K562 (cell line): ENCODE data around the gene FOXN1. TPM values are rescaled to one million over a fixed set of nuclear protein-coding genes. Genes with fewer than 3 reads are reported as not detected.

ENCODE experiments used
- CXXC5 ChIP-seq: fragments of 250-450 bp; sonication (Bioruptor Pico); IDR thresholded peaks from 2 replicates; pipeline ENCODE4 v1.8.0; 2022; ENCODE audit warnings: inconsistent platforms, mild to moderate bottlenecking, moderate library complexity
- ESRRB ChIP-seq: fragments of 250-450 bp; sonication (Bioruptor Pico); IDR thresholded peaks from 2 replicates; pipeline ENCODE4 v1.5.0; 2020; ENCODE audit warnings: mild to moderate bottlenecking, moderate library complexity, borderline replicate concordance
- LARP7 ChIP-seq: fragments of 450-650 bp; IDR thresholded peaks from 2 replicates; pipeline ENCODE4 v1.6.1; 2016
- MAZ ChIP-seq, 2 experiments: fragments of 450-650 bp in 1 of 2; sonication (generic) in 1 of 2; formaldehyde crosslinking; IDR thresholded peaks in 1 of 2; conservative IDR thresholded peaks in 1 of 2; 2 replicates each; pipeline versions ENCODE4 v1.4.0 to v1.5.0; 2020; ENCODE audit warnings: mild to moderate bottlenecking in 1 of 2, missing genetic modification reagents in 1 of 2
- PPARD ChIP-seq: fragments of 250-450 bp; sonication (Bioruptor Pico); IDR thresholded peaks from 2 replicates; pipeline ENCODE4 v1.8.0; 2022; ENCODE audit warnings: inconsistent platforms, mild to moderate bottlenecking, moderate library complexity
- TARDBP ChIP-seq: fragments of 450-650 bp; IDR thresholded peaks from 2 replicates; pipeline ENCODE4 v1.6.1; 2016
- YBX1 ChIP-seq: fragments of 450-650 bp; IDR thresholded peaks from 2 replicates; pipeline ENCODE4 v1.7.1; 2016; ENCODE audit warnings: mild to moderate bottlenecking
- ZC3H4 ChIP-seq: sonication (generic); formaldehyde crosslinking; IDR thresholded peaks from 2 replicates; pipeline ENCODE4 v1.9.0; 2021; ENCODE audit warnings: missing genetic modification reagents, borderline replicate concordance
- ZFP30 ChIP-seq: fragments of 250-450 bp; sonication (Bioruptor Pico); IDR thresholded peaks from 2 replicates; pipeline ENCODE4 v1.8.0; 2022; ENCODE audit warnings: moderate library complexity, mild to moderate bottlenecking, inconsistent platforms, borderline replicate concordance
- ZNF143 ChIP-seq: sonication (generic); formaldehyde crosslinking; IDR thresholded peaks from 2 replicates; pipeline ENCODE4 v1.9.0; 2022; ENCODE audit warnings: mild to moderate bottlenecking, missing genetic modification reagents
- ZNF354B ChIP-seq: fragments of 250-450 bp; sonication (Bioruptor Pico); IDR thresholded peaks from 2 replicates; pipeline ENCODE4 v1.4.0; 2020
- polyA plus RNA-seq, 8 experiments: library from polyadenylated mRNA; depleted of rRNA in 4 of 8; stranded (reverse) in 5 of 8; unstranded in 3 of 8; fragments of >200 nt; fragmentation: Nextera tagmentation in 2 of 8; fragmentation: Illumina TruSeq in 1 of 8; extraction: Ambion mirVana in 2 of 8; extraction: Trizol in 1 of 8; gene quantifications; 2 replicates each; pipeline versions ENCODE4 v1.2.1 to v1.2.3, GENCODE V29; 2011 to 2014; ENCODE audit warnings: inconsistent platforms in 1 of 8, missing spikeins in 1 of 8
- total RNA-seq, 7 experiments: library from RNA; depleted of rRNA in 6 of 7; stranded (reverse); fragments of >200 nt in 6 of 7; fragmentation: Illumina TruSeq in 2 of 7; extraction: Trizol in 2 of 7; gene quantifications; 2 replicates each; pipeline versions ENCODE4 v1.2.1 to v1.2.3, GENCODE V29; 2011 to 2021; ENCODE audit warnings: low replicate concordance in 1 of 7
- TF ChIP-seq, protein P1 (sequence below): sonication (generic); formaldehyde crosslinking; IDR thresholded peaks from 2 replicates; pipeline ENCODE4 v1.8.1; 2023; ENCODE audit warnings: mild to moderate bottlenecking, missing genetic modification reagents
- TF ChIP-seq, protein P2 (sequence below): fragments of 250-450 bp; sonication (Bioruptor Pico); IDR thresholded peaks from 2 replicates; pipeline ENCODE4 v1.4.0; 2020; ENCODE audit warnings: mild to moderate bottlenecking
- TF ChIP-seq, protein P3 (sequence below): fragments of 250-450 bp; sonication (Bioruptor Pico); IDR thresholded peaks from 2 replicates; pipeline ENCODE4 v1.8.0; 2022; ENCODE audit warnings: moderate library complexity, mild to moderate bottlenecking, inconsistent platforms
- TF ChIP-seq, protein P4 (sequence below): fragments of 450-650 bp; IDR thresholded peaks from 2 replicates; pipeline ENCODE4 v1.7.0; 2016; ENCODE audit warnings: borderline replicate concordance
- TF ChIP-seq, protein P5 (sequence below), 2 experiments: fragments of 450-650 bp in 1 of 2; IDR thresholded peaks; 2 replicates each; pipeline ENCODE4 v1.6.1; 2011 to 2017; ENCODE audit warnings: low read depth in 2 of 2, antibody characterized with exemption in 1 of 2, borderline replicate concordance in 1 of 2, low read length in 1 of 2, mild to moderate bottlenecking in 1 of 2, mixed read lengths in 1 of 2; ENCODE audit not compliant: control insufficient read depth in 1 of 2

FOXN1 gene
- total and polyA plus RNA-seq, 9 of the 15 experiments (the other 6 are each of a cell fraction or from before 2014, with no cell fraction given): not detected

DNA sequence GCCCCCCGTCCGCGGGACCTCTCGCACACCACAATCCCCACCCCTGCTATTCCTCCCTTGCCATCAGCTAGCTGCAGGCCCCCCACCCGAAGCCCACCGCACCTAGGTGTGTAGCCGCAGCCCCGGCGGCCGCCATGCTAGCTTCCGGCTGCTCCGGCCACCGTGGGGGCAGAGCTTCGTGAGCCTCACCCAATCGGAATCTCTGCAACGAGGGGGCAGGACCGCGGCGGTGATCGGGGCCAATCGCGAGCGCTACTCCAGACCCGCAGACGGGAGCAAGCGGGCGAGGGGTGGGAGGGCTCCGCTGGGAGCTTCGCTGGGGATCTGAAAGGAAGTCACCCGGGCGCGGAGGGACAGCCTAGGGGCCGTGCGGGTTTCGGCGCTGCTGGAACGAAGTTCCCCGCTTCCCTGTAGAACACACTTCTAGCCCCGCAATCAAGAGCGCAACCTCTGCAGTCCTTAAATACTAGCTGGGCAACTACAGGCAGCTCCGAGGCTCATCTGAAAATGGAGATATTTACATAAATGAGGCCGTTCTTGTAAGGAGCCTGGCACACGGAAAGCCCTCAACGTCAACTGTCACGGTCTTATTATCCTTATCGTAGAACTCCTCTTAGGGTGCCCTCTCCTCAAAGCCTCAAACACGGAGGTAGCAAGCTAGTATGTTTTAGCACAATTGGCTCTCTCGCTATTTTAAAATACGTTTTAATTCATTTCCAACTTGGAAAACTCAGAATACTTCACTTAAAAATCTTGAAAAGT lies 65.4 kb downstream of the FOXN1 start, which contains the start of gene PIGS (continued):
- TF ChIP-seq, protein P1, sequence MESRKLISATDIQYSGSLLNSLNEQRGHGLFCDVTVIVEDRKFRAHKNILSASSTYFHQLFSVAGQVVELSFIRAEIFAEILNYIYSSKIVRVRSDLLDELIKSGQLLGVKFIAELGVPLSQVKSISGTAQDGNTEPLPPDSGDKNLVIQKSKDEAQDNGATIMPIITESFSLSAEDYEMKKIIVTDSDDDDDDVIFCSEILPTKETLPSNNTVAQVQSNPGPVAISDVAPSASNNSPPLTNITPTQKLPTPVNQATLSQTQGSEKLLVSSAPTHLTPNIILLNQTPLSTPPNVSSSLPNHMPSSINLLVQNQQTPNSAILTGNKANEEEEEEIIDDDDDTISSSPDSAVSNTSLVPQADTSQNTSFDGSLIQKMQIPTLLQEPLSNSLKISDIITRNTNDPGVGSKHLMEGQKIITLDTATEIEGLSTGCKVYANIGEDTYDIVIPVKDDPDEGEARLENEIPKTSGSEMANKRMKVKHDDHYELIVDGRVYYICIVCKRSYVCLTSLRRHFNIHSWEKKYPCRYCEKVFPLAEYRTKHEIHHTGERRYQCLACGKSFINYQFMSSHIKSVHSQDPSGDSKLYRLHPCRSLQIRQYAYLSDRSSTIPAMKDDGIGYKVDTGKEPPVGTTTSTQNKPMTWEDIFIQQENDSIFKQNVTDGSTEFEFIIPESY (CRISPR knock-in tag): no peak
- TF ChIP-seq ZNF354B (CRISPR knock-in tag): no peak
- TF ChIP-seq, protein P2, sequence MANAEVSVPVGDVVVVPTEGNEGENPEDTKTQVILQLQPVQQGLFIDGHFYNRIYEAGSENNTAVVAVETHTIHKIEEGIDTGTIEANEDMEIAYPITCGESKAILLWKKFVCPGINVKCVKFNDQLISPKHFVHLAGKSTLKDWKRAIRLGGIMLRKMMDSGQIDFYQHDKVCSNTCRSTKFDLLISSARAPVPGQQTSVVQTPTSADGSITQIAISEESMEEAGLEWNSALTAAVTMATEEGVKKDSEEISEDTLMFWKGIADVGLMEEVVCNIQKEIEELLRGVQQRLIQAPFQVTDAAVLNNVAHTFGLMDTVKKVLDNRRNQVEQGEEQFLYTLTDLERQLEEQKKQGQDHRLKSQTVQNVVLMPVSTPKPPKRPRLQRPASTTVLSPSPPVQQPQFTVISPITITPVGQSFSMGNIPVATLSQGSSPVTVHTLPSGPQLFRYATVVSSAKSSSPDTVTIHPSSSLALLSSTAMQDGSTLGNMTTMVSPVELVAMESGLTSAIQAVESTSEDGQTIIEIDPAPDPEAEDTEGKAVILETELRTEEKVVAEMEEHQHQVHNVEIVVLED: no peak
- TF ChIP-seq MAZ (CRISPR knock-in tag; conservative IDR thresholded peaks at IDR 0.05 in 1 of 2, IDR thresholded peaks at IDR 0.05 in 1 of 2): peak; percentile 57 to 74; a peak in 2 of 4 replicates
- TF ChIP-seq ZNF143 (CRISPR knock-in tag): no peak
- no peak for TF ChIP-seq LARP7
- peak; percentile 86 for TF ChIP-seq CXXC5
- TF ChIP-seq ZC3H4 (CRISPR knock-in tag): no peak
- no peak for TF ChIP-seq ESRRB (CRISPR knock-in tag)
- TF ChIP-seq, protein P3, sequence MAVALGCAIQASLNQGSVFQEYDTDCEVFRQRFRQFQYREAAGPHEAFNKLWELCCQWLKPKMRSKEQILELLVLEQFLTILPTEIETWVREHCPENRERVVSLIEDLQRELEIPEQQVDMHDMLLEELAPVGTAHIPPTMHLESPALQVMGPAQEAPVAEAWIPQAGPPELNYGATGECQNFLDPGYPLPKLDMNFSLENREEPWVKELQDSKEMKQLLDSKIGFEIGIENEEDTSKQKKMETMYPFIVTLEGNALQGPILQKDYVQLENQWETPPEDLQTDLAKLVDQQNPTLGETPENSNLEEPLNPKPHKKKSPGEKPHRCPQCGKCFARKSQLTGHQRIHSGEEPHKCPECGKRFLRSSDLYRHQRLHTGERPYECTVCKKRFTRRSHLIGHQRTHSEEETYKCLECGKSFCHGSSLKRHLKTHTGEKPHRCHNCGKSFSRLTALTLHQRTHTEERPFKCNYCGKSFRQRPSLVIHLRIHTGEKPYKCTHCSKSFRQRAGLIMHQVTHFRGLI (CRISPR knock-in tag): no peak
- TF ChIP-seq, protein P4, sequence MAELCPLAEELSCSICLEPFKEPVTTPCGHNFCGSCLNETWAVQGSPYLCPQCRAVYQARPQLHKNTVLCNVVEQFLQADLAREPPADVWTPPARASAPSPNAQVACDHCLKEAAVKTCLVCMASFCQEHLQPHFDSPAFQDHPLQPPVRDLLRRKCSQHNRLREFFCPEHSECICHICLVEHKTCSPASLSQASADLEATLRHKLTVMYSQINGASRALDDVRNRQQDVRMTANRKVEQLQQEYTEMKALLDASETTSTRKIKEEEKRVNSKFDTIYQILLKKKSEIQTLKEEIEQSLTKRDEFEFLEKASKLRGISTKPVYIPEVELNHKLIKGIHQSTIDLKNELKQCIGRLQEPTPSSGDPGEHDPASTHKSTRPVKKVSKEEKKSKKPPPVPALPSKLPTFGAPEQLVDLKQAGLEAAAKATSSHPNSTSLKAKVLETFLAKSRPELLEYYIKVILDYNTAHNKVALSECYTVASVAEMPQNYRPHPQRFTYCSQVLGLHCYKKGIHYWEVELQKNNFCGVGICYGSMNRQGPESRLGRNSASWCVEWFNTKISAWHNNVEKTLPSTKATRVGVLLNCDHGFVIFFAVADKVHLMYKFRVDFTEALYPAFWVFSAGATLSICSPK: no peak
- no peak for TF ChIP-seq YBX1
- TF ChIP-seq, protein P5, sequence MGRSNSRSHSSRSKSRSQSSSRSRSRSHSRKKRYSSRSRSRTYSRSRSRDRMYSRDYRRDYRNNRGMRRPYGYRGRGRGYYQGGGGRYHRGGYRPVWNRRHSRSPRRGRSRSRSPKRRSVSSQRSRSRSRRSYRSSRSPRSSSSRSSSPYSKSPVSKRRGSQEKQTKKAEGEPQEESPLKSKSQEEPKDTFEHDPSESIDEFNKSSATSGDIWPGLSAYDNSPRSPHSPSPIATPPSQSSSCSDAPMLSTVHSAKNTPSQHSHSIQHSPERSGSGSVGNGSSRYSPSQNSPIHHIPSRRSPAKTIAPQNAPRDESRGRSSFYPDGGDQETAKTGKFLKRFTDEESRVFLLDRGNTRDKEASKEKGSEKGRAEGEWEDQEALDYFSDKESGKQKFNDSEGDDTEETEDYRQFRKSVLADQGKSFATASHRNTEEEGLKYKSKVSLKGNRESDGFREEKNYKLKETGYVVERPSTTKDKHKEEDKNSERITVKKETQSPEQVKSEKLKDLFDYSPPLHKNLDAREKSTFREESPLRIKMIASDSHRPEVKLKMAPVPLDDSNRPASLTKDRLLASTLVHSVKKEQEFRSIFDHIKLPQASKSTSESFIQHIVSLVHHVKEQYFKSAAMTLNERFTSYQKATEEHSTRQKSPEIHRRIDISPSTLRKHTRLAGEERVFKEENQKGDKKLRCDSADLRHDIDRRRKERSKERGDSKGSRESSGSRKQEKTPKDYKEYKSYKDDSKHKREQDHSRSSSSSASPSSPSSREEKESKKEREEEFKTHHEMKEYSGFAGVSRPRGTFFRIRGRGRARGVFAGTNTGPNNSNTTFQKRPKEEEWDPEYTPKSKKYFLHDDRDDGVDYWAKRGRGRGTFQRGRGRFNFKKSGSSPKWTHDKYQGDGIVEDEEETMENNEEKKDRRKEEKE (IDR thresholded peaks at IDR 0.05; ENCODE audit: borderline replicate concordance in 1 of 2, control insufficient read depth in 1 of 2, low read depth in 2 of 2, low read length in 1 of 2): no peak
- no peak for TF ChIP-seq ZFP30 (CRISPR knock-in tag)
- no peak for TF ChIP-seq TARDBP
- TF ChIP-seq PPARD (CRISPR knock-in tag): no peak
